ENCODE results near the gene NRIP3. TPM values are rescaled to one million over a fixed set of nuclear protein-coding genes. Genes with fewer than 3 reads are reported as not detected.
A peak's percentile ranks its signal among the peaks of the same experiment; 100 is the strongest.
"Not testable (repeated sequence)": the region's sequence is repeated elsewhere in the genome, so short reads cannot be mapped to it uniquely, and the experiment has no call there.

NRIP3 gene
- total RNA-seq, 1 donor from 2014 or later: 7.7 TPM

DNA sequence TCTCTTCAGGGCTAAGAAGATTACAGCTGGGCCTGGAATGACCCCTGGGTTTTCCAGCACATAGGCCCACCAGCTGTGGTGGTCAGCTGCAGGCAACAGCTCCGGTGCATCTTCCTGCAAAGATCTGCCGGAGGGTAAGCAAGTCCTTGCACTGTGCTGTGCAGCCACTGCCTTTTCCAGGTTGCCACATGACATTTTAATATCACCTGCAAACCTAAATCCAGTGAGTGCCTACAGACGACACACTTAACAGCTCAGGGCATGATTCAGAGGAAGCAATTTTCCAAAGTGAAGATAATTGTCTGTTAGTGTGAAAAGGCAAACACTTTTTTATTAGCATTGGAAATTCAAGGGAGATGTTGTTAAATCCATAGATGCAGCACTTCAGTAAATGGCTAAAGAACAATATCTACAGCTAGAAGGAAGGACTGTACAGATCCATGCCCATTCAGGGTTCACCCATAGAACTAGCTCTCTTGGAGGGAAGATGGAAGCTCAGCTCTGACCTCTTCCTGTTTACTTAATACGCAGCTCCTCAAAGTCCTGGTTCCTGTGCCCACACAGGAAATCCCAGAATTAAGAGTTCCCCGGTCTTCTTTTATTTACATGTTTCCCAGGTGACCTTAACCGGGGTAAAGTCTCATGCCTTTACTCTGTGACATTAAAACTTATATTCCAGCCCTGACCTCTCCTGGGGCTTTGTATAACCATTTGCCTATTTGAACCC is 13.3 kb upstream of the NRIP3 start:
- H3K4me3 ChIP-seq: no peak overlapping the region
- no peak for DNase-seq (ENCODE audit: low spot score in 2 of 2)
- no peaks in the 10 kb centered on the region for H3K36me3 ChIP-seq
- H3K4me1 ChIP-seq: no peaks in the 10 kb centered on the region
- TF ChIP-seq, protein P1, sequence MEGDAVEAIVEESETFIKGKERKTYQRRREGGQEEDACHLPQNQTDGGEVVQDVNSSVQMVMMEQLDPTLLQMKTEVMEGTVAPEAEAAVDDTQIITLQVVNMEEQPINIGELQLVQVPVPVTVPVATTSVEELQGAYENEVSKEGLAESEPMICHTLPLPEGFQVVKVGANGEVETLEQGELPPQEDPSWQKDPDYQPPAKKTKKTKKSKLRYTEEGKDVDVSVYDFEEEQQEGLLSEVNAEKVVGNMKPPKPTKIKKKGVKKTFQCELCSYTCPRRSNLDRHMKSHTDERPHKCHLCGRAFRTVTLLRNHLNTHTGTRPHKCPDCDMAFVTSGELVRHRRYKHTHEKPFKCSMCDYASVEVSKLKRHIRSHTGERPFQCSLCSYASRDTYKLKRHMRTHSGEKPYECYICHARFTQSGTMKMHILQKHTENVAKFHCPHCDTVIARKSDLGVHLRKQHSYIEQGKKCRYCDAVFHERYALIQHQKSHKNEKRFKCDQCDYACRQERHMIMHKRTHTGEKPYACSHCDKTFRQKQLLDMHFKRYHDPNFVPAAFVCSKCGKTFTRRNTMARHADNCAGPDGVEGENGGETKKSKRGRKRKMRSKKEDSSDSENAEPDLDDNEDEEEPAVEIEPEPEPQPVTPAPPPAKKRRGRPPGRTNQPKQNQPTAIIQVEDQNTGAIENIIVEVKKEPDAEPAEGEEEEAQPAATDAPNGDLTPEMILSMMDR (IDR thresholded peaks at IDR 0.05): no peak
- no peak overlapping the region for H3K27ac ChIP-seq
- intact Hi-C loops (cut with DNase I): loop anchor here (5.0 kb wide), 1 partner anchor 490 kb away; no protein-coding TSS in a partner anchor
- H3K9me3 ChIP-seq: no peaks in the 10 kb centered on the region
- no peaks in the 10 kb centered on the region for H3K27me3 ChIP-seq

DNA sequence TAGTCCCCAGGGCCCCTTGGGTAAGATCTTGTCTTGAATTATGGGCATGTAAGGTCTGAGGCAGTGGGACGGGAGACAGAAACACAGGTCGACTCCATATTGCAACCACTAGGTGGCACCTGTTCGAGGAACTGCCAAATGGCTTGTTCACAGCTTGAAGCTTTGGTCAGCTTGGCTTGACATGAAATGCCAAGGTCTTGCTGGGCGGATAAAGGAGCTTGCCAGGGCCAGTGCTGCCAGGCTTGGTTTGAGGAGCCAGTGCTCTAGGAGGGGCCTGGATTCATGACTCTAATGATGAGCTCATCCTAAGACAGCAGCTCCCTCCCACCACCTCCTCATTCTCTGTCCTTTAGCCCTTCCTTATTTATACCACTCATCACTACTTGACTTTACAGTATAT is 11.9 kb upstream of the NRIP3 start:
- intact Hi-C loops (cut with DNase I): loop anchor here (1.0 to 5.0 kb wide), 2 partner anchors 122 to 492 kb away; no protein-coding TSS in a partner anchor
- TF ChIP-seq, protein P1 (IDR thresholded peaks at IDR 0.05): peak; percentile 61 to 74 (median 63)
- DNase-seq (ENCODE audit: low spot score in 2 of 2): peak in 1 of 2 donors; percentile 79
- Histone ChIP-seq H3K4me1 (no peaks in the 10 kb centered on the region), H3K27ac (no peak overlapping the region), H3K27me3 (no peaks in the 10 kb centered on the region), H3K4me3 (no peak overlapping the region), H3K36me3 (no peaks in the 10 kb centered on the region), H3K9me3 (no peaks in the 10 kb centered on the region)

DNA sequence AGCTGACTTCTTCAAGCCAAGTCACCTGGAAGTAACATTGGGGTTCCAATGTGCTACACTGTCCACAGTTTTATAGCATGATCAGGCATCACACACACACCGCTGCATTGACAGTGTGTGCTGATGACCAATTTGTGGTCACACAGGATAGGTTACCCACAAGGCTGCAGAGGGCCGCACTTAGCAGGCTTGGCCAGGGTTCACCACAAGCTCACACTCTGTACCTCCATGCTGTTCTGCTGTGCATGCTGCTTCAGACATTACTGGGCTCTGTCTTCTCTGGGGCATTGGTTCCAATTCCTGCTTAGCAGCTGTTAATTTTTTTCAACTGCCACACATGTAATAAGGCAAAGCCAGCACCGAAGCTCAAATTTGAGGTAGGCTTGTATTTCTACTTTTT is 11.0 kb upstream of the NRIP3 start:
- H3K36me3 ChIP-seq: no peaks in the 10 kb centered on the region
- H3K4me3 ChIP-seq: no peak overlapping the region
- intact Hi-C loops (cut with DNase I): loop anchor here (1.0 to 5.0 kb wide), 2 partner anchors 122 to 492 kb away; no protein-coding TSS in a partner anchor
- TF ChIP-seq, protein P1 (IDR thresholded peaks at IDR 0.05): no peak
- no peaks in the 10 kb centered on the region for H3K9me3 ChIP-seq
- no peaks in the 10 kb centered on the region for H3K4me1 ChIP-seq
- H3K27me3 ChIP-seq: no peaks in the 10 kb centered on the region
- H3K27ac ChIP-seq: no peak overlapping the region
- no peak for DNase-seq (ENCODE audit: low spot score in 2 of 2)

DNA sequence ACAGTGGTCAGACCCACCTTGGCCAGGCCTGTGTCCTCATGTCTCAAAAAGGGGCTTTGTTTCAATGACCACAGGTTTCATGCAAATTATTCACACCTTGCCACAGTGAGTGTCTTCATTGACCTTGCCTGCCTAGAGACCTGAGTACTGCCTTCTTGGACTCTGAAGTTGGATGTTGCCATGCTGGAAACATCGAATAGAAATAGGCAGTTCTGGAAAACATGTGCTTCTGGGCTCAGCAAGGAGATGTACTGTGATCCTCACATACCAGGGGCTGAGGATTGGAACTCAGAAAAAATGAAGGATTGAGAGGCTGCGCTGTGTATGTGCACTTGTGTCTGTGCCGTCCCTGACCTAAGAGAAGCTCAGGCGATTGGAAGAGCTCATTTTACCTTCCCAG is 9.6 kb upstream of the NRIP3 start:
- H3K4me1 ChIP-seq: no peaks in the 10 kb centered on the region
- no peaks in the 10 kb centered on the region for H3K36me3 ChIP-seq
- H3K4me3 ChIP-seq: no peak overlapping the region
- no peak for DNase-seq (ENCODE audit: low spot score in 2 of 2)
- H3K9me3 ChIP-seq: no peaks in the 10 kb centered on the region
- no peak overlapping the region for H3K27ac ChIP-seq
- intact Hi-C loops (cut with DNase I): no loop called here
- TF ChIP-seq, protein P1 (IDR thresholded peaks at IDR 0.05): no peak
- no peaks in the 10 kb centered on the region for H3K27me3 ChIP-seq

DNA sequence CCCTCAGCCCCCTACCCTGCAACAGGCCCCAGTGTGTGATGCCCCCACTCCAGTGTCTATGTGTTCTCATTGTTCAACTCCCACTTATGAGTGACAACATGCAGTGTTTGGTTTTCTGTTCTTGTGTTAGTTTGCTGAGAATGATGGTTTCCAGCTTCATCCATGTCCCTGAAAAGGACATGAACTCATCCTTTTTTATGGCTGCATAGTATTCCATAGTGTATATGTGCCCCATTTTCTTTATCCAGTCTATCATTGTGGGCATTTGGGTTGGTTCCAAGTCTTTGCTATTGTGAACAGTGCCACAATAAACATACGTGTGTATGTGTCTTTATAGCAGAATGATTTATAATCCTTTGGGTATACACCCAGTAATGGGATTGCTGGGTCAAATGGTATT is 5.7 kb upstream of the NRIP3 start:
- intact Hi-C loops (cut with DNase I); H3K27ac ChIP-seq; H3K4me3 ChIP-seq; DNase-seq (ENCODE audit: low spot score in 2 of 2); H3K9me3 ChIP-seq; H3K27me3 ChIP-seq; H3K4me1 ChIP-seq; H3K36me3 ChIP-seq: not testable (repeated sequence)

DNA sequence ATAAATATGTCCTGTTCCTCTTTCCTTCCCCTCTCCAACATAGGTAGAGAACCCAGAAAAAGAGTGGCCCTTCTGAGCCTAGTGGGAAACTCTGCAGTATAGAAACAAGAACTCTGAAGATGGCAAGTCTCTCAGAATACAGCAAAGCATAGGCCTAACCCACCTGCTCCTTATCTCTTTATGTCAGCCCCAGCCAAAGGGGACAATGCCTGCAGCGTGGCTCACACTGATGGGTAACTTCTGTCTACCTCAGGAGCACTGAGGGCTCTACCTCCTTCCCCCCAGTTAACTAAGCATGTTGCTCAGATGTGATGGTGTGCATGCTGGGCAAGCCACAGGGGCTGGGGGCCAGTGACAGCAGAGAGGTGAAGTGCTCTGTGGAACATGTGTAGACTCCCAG is 4.9 kb upstream of the NRIP3 start:
- Histone ChIP-seq H3K36me3 (no peaks in the 10 kb centered on the region), H3K27me3 (no peaks in the 10 kb centered on the region), H3K27ac (no peak overlapping the region), H3K4me1 (peaks cover 0 to 6% of the 10 kb centered on the region in 2 donors), H3K4me3 (no peak overlapping the region), H3K9me3 (no peaks in the 10 kb centered on the region)
- TF ChIP-seq, protein P1 (IDR thresholded peaks at IDR 0.05): no peak
- intact Hi-C loops (cut with DNase I): no loop called here
- DNase-seq (ENCODE audit: low spot score in 2 of 2): no peak

Measured in ascending aorta (tissue), 2 donors.